ENCODE results near the gene PIGX.
A peak's percentile ranks its signal among the peaks of the same experiment; 100 is the strongest.
"Not testable (repeated sequence)": the region's sequence is repeated elsewhere in the genome, so short reads cannot be mapped to it uniquely, and the experiment has no call there.

The PIGX gene

GRCh38 chr3:196691386-196691785, 20.8 kb upstream of the PIGX start:
- FAIRE-seq: no peak
- no peak for TF ChIP-seq POLR2A (IDR thresholded peaks at IDR 0.05; ENCODE audit: low read depth, low read length)
- DNase-seq (ENCODE audit: insufficient read length, low spot score): no peak

GRCh38 chr3:196694202-196694638, 18.0 kb upstream of the PIGX start:
- FAIRE-seq: no peak

GRCh38 chr3:196694941-196695848, 17.0 kb upstream of the PIGX start:
- no peak for TF ChIP-seq POLR2A (IDR thresholded peaks at IDR 0.05; ENCODE audit: low read depth, low read length)
- DNase-seq (ENCODE audit: insufficient read length, low spot score) (no peak), FAIRE-seq (no peak)

More at GRCh38 chr3:196694202-196694638, 18.0 kb upstream of the PIGX start:
- peak; percentile 38 for DNase-seq (ENCODE audit: insufficient read length, low spot score)
- no peak for TF ChIP-seq POLR2A (IDR thresholded peaks at IDR 0.05; ENCODE audit: low read depth, low read length)

GRCh38 chr3:196695849-196696226, 16.3 kb upstream of the PIGX start:
- TF ChIP-seq POLR2A (IDR thresholded peaks at IDR 0.05; ENCODE audit: low read depth, low read length): no peak
- no peak for FAIRE-seq

GRCh38 chr3:196697270-196697669, 14.9 kb upstream of the PIGX start:
- FAIRE-seq (no peak), DNase-seq (ENCODE audit: insufficient read length, low spot score) (no peak)
- TF ChIP-seq POLR2A (IDR thresholded peaks at IDR 0.05; ENCODE audit: low read depth, low read length): no peak

More at GRCh38 chr3:196695849-196696226, 16.3 kb upstream of the PIGX start:
- no peak for DNase-seq (ENCODE audit: insufficient read length, low spot score)

- TF ChIP-seq POLR2A (IDR thresholded peaks at IDR 0.05; ENCODE audit: low read depth, low read length): no peak
- no peak for FAIRE-seq
These were observed 12.4 kb upstream of the PIGX start for GRCh38 chr3:196699749-196700148.

GRCh38 chr3:196700801-196701200, 11.4 kb upstream of the PIGX start:
- FAIRE-seq (no peak), DNase-seq (ENCODE audit: insufficient read length, low spot score) (no peak)
- TF ChIP-seq POLR2A (IDR thresholded peaks at IDR 0.05; ENCODE audit: low read depth, low read length): no peak

More at GRCh38 chr3:196699749-196700148, 12.4 kb upstream of the PIGX start:
- no peak for DNase-seq (ENCODE audit: insufficient read length, low spot score)

- FAIRE-seq (peak; percentile 75), DNase-seq (ENCODE audit: insufficient read length, low spot score) (no peak)
- no peak for TF ChIP-seq POLR2A (IDR thresholded peaks at IDR 0.05; ENCODE audit: low read depth, low read length)
These were observed 5.8 kb upstream of the PIGX start for GRCh38 chr3:196706327-196706726.

GRCh38 chr3:196706731-196707130, 5.4 kb upstream of the PIGX start:
- FAIRE-seq (no peak), DNase-seq (ENCODE audit: insufficient read length, low spot score) (no peak)
- TF ChIP-seq POLR2A (IDR thresholded peaks at IDR 0.05; ENCODE audit: low read depth, low read length): no peak

- DNase-seq (ENCODE audit: insufficient read length, low spot score) (no peak), FAIRE-seq (no peak)
- no peak for TF ChIP-seq POLR2A (IDR thresholded peaks at IDR 0.05; ENCODE audit: low read depth, low read length)
These were observed 4.6 kb upstream of the PIGX start for GRCh38 chr3:196707566-196707965.

GRCh38 chr3:196708467-196708866, 3.7 kb upstream of the PIGX start:
- no peak for TF ChIP-seq POLR2A (IDR thresholded peaks at IDR 0.05; ENCODE audit: low read depth, low read length)
- FAIRE-seq (no peak), DNase-seq (ENCODE audit: insufficient read length, low spot score) (no peak)

- peak; percentile 53 for FAIRE-seq
- TF ChIP-seq POLR2A (IDR thresholded peaks at IDR 0.05; ENCODE audit: low read depth, low read length): no peak; the same call in 1 of the 2 replicates
- DNase-seq (ENCODE audit: insufficient read length, low spot score): peak; percentile 41
These were observed 587 bp downstream of the PIGX start for GRCh38 chr3:196712514-196713413.

- not testable (repeated sequence) for FAIRE-seq; DNase-seq (ENCODE audit: insufficient read length, low spot score)
These were observed 5.0 kb downstream of the PIGX start for GRCh38 chr3:196717162-196717561.

- FAIRE-seq (no peak), DNase-seq (ENCODE audit: insufficient read length, low spot score) (no peak)
- TF ChIP-seq POLR2A (IDR thresholded peaks at IDR 0.05; ENCODE audit: low read depth, low read length): no peak
These were observed 8.9 kb downstream of the PIGX start for GRCh38 chr3:196721097-196721496.
